Pancreas (tissue), 10 donors: Measurements from ENCODE around the gene PCAT6. TPM values are rescaled to one million over a fixed set of nuclear protein-coding genes. Genes with fewer than 3 reads are reported as not detected.

Experiments
- ATAC-seq, 4 donors: fragments of 200-7000 bp; cut with Tn5 transposase; one replicate each; pipeline versions ENCODE4 v1.8.0 to v1.9.1; 2020; ENCODE audit warnings: mild to moderate bottlenecking in 4 of 4, moderate library complexity in 4 of 4
- DNase-seq, 6 donors: peaks; one replicate each; pipeline ENCODE4 v3.0.0-alpha.2; 2020
- FAIRE-seq: peaks from 2 replicates; lab custom pipeline; 2012; peaks lifted over from hg19 to GRCh38; lab: Jason Lieb, UNC
- H3K27ac ChIP-seq, 4 donors: fragments of 200-600 bp; sonication (generic); 1 replicate in 3 of 4; 2 replicates in 1 of 4; pipeline versions ENCODE4 v1.5.0 to v1.8.0; 2020
- H3K27me3 ChIP-seq, 4 donors: fragments of 200-600 bp; one replicate each; pipeline ENCODE4 v1.8.0; 2021
- H3K36me3 ChIP-seq, 3 donors: fragments of 200-600 bp; sonication (generic) in 1 of 3; one replicate each; pipeline versions ENCODE4 v1.5.0 to v1.8.0; 2020 to 2021
- H3K4me1 ChIP-seq, 3 donors: fragments of 200-600 bp; one replicate each; pipeline ENCODE4 v1.8.0; 2021
- H3K4me3 ChIP-seq, 4 donors: fragments of 200-600 bp; sonication (generic) in 2 of 4; one replicate each; pipeline versions ENCODE4 v1.5.0 to v1.8.0; 2020 to 2021
- H3K9me3 ChIP-seq, 4 donors: fragments of 200-600 bp; one replicate each; pipeline ENCODE4 v1.8.0; 2021
- CTCF ChIP-seq, 4 donors: fragments of 200-600 bp; sonication (generic) in 3 of 4; IDR thresholded peaks; one replicate each; pipeline versions ENCODE4 v1.5.0 to v1.8.0; 2021; ENCODE audit warnings: antibody characterized with exemption in 4 of 4
- WGBS, 2 donors: extraction: QIAGEN DNeasy Blood & Tissue Kit; methylation state at CpG; one replicate each; pipeline ENCODE4 v1.1.7; 2013; 5-methylcytosine and 5-hydroxymethylcytosine counted together
- intact Hi-C, 3 donors: fragments of 100-400 bp; cut with DNase I; formaldehyde crosslinking; loops; one replicate each; pipeline versions ENCODE4 v1.11.1 to v1.14.2; 2022
- polyA plus RNA-seq, 2 donors: library from polyadenylated mRNA; stranded (reverse); fragments of 200-250 nt; gene quantifications; one replicate each; pipeline ENCODE4 v1.2.3, GENCODE V29; 2013
- total RNA-seq, 6 donors: library from RNA; stranded (reverse); fragmentation: NEBNext Ultra II Directional in 4 of 6; extraction: Animal tissue kit (Norgen Biotek cat#: 25700) in 4 of 6; gene quantifications; one replicate each; pipeline versions ENCODE4 v1.2.1 to v1.2.4, GENCODE V29; 2021 to 2023
- donor health status: healthy with polysubstance abuse.
- donor health status: DM: no; HTN: no; CAD: no; lungs with moderate emphysema.
- donor health status: DM: no; HTN: no; CAD: no.
- donor health status: control.
- donor health status: control.
- donor health status: Bipolar disorder and iron deficiency.
- donor health status: DM: yes; HTN: yes; CAD: no.
- donor health status: DM: no; HTN: no; CAD: no.
- donor health status: DM: no; HTN: no; CAD: no.
- donor health status: DM: yes; HTN: yes; CAD: no.

PCAT6 gene
- total and polyA plus RNA-seq, 8 donors = 0.31 to 2.5 (median 0.82) TPM

GRCh38 chr1:202796670-202797069 is 14.1 kb upstream of the PCAT6 start:
- intact Hi-C loops = no loop called here
- H3K9me3 ChIP-seq = no peaks in the 10 kb centered on the region
- FAIRE-seq (no peak), ATAC-seq (no peak), DNase-seq (no peak)
- H3K27me3 ChIP-seq = no peaks in the 10 kb centered on the region
- TF ChIP-seq CTCF (IDR thresholded peaks at IDR 0.05) = no peak
- H3K36me3 ChIP-seq = no peaks in the 10 kb centered on the region
- H3K27ac ChIP-seq = no peak overlapping the region
- peaks cover 0 to 5% (median 0%) of the 10 kb centered on the region in 3 donors for H3K4me1 ChIP-seq
- H3K4me3 ChIP-seq = no peak overlapping the region
- WGBS, 2 donors = 86 to 95% methylated on average over 7 of the region's 7 CpGs

- Histone ChIP-seq H3K4me1 (peaks cover 0 to 6% (median 0%) of the 10 kb centered on the region in 3 donors), H3K9me3 (no peaks in the 10 kb centered on the region), H3K27ac (no peak overlapping the region), H3K4me3 (no peak overlapping the region), H3K27me3 (no peaks in the 10 kb centered on the region), H3K36me3 (no peaks in the 10 kb centered on the region)
- intact Hi-C loops = no loop called here
- 93 to 96% methylated on average over 4 of the region's 4 CpGs for WGBS, 2 donors
- DNase-seq (no peak), FAIRE-seq (no peak), ATAC-seq (no peak)
- no peak for TF ChIP-seq CTCF (IDR thresholded peaks at IDR 0.05)
Observed at GRCh38 chr1:202798260-202798659, 12.5 kb upstream of the PCAT6 start.

- DNase-seq = no peak
- Histone ChIP-seq H3K36me3 (no peaks in the 10 kb centered on the region), H3K9me3 (no peaks in the 10 kb centered on the region), H3K27me3 (no peaks in the 10 kb centered on the region), H3K4me1 (peaks cover 0 to 9% (median 0%) of the 10 kb centered on the region in 3 donors), H3K27ac (no peak overlapping the region), H3K4me3 (no peak overlapping the region)
- no peak for TF ChIP-seq CTCF (IDR thresholded peaks at IDR 0.05)
- FAIRE-seq = no peak
- no peak for ATAC-seq
- 73 to 78% methylated on average over 6 of the region's 6 CpGs for WGBS, 2 donors
- intact Hi-C loops = no loop called here
Observed at GRCh38 chr1:202798792-202799331, 11.9 kb upstream of the PCAT6 start.

- 89 to 90% methylated on average over 1 of the region's 1 CpG for WGBS, 2 donors
Observed at GRCh38 chr1:202800742-202801141, 10.0 kb upstream of the PCAT6 start.

More at GRCh38 chr1:202800742-202801141, 10.0 kb upstream of the PCAT6 start:
- Histone ChIP-seq H3K4me1 (peaks cover 0 to 16% (median 0%) of the 10 kb centered on the region in 3 donors), H3K36me3 (no peaks in the 10 kb centered on the region), H3K9me3 (no peaks in the 10 kb centered on the region), H3K27ac (no peak overlapping the region), H3K4me3 (no peak overlapping the region), H3K27me3 (no peaks in the 10 kb centered on the region)
- TF ChIP-seq CTCF (IDR thresholded peaks at IDR 0.05) = no peak
- DNase-seq = no peak
- intact Hi-C loops = no loop called here
- ATAC-seq = no peak
- FAIRE-seq = no peak
